Measurements from ENCODE around the gene TMEM121.
"Not testable (repeated sequence)": the region's sequence is repeated elsewhere in the genome, so short reads cannot be mapped to it uniquely, and the experiment has no call there.

- not testable (repeated sequence) for TF ChIP-seq CTCF, POLR2A (IDR thresholded peaks at IDR 0.05)
These were observed 45.0 kb downstream of the TMEM121 start for GRCh38 chr14:105571181-105571951.
